ELF-1 (cell line): Measurements from ENCODE around the gene DNASE1L2.
"Not testable (repeated sequence)": the region's sequence is repeated elsewhere in the genome, so short reads cannot be mapped to it uniquely, and the experiment has no call there.

ENCODE experiments used
- DNase-seq: peaks from one replicate; pipeline ENCODE4 v3.0.0-alpha.2; 2016; ENCODE audit warnings: low read depth, low spot score

Gene DNASE1L2

GRCh38 chr16:2203119-2203688 is 33.0 kb upstream of the DNASE1L2 start:
- not testable (repeated sequence) for DNase-seq

- no peak for DNase-seq
These were observed 31.7 kb upstream of the DNASE1L2 start for GRCh38 chr16:2204416-2205103.

GRCh38 chr16:2205104-2205966 is 30.9 kb upstream of the DNASE1L2 start, which contains the start of gene MLST8:
MLST8 (plus strand) TSS chr16:2205454; CDS start chr16:2206086, 632 bp downstream.
- peak; percentile 88 for DNase-seq

GRCh38 chr16:2205967-2206313 is 30.3 kb upstream of the DNASE1L2 start:
- no peak for DNase-seq

- no peak for DNase-seq
These were observed 29.8 kb upstream of the DNASE1L2 start for GRCh38 chr16:2206420-2206779.

GRCh38 chr16:2206780-2207433 is 29.3 kb upstream of the DNASE1L2 start:
- no peak for DNase-seq

- no peak for DNase-seq
These were observed 28.4 kb upstream of the DNASE1L2 start for GRCh38 chr16:2207872-2208271.

GRCh38 chr16:2208308-2208707 is 27.9 kb upstream of the DNASE1L2 start:
- no peak for DNase-seq

GRCh38 chr16:2208772-2209171 is 27.5 kb upstream of the DNASE1L2 start:
- no peak for DNase-seq

GRCh38 chr16:2209258-2210008 is 26.8 kb upstream of the DNASE1L2 start:
- DNase-seq: no peak

- no peak for DNase-seq
These were observed 26.3 kb upstream of the DNASE1L2 start for GRCh38 chr16:2210009-2210332.

GRCh38 chr16:2210386-2211365 is 25.6 kb upstream of the DNASE1L2 start, which contains the start of gene BRICD5:
BRICD5 (minus strand) TSS chr16:2210863; CDS start chr16:2210833, 30 bp downstream.
- peak; percentile 47 for DNase-seq

GRCh38 chr16:2211923-2212347 is 24.3 kb upstream of the DNASE1L2 start:
- DNase-seq: no peak

GRCh38 chr16:2212362-2213324 is 23.6 kb upstream of the DNASE1L2 start:
- DNase-seq: peak; percentile 71

GRCh38 chr16:2213817-2214718 is 22.2 kb upstream of the DNASE1L2 start:
- DNase-seq: no peak

- no peak for DNase-seq
These were observed 21.6 kb upstream of the DNASE1L2 start, which contains the start of gene PGP for GRCh38 chr16:2214719-2214968. PGP (minus strand) TSS chr16:2214840; CDS start chr16:2214777, 63 bp downstream.

GRCh38 chr16:2216330-2216729 is 19.9 kb upstream of the DNASE1L2 start:
- no peak for DNase-seq
